Effector memory CD8-positive, alpha-beta T cell (primary cell): ENCODE results near the gene FBXO3.
"Not testable (repeated sequence)": the region's sequence is repeated elsewhere in the genome, so short reads cannot be mapped to it uniquely, and the experiment has no call there.

Experiments
- ATAC-seq: fragments of 150-1000 bp; cut with Tn5 transposase; replicated peaks from 2 replicates; pipeline ENCODE4 v1.10.0; 2021; ENCODE audit warnings: mild to moderate bottlenecking, moderate library complexity
- DNase-seq, 3 experiments: peaks; one replicate each; pipeline ENCODE4 v3.0.0; 2021
- H3K27ac Mint-ChIP-seq, 2 donors: one replicate each; pipeline ENCODE4 v1.8.0; 2022; ENCODE audit warnings: mild to moderate bottlenecking in 2 of 2, mixed read lengths in 2 of 2, moderate library complexity in 2 of 2
- H3K27me3 Mint-ChIP-seq, 2 donors: one replicate each; pipeline ENCODE4 v1.8.0; 2022; ENCODE audit warnings: mixed read lengths in 2 of 2
- H3K36me3 Mint-ChIP-seq: one replicate; pipeline ENCODE4 v1.8.0; 2022; ENCODE audit warnings: mild to moderate bottlenecking, moderate library complexity, mixed read lengths; ENCODE audit not compliant: insufficient read depth
- H3K4me1 Mint-ChIP-seq, 2 donors: one replicate each; pipeline ENCODE4 v1.8.0; 2022; ENCODE audit warnings: low read depth in 2 of 2, mixed read lengths in 2 of 2
- H3K4me3 Mint-ChIP-seq, 2 donors: one replicate each; pipeline ENCODE4 v1.8.0; 2022; ENCODE audit warnings: mild to moderate bottlenecking in 2 of 2, mixed read lengths in 2 of 2, moderate library complexity in 2 of 2
- H3K9me3 Mint-ChIP-seq, 2 donors: one replicate each; pipeline ENCODE4 v1.8.0; 2022; ENCODE audit warnings: mixed read lengths in 2 of 2
- total RNA-seq, 9 experiments: gene quantifications; one replicate each; lab custom pipeline; 2026; lab: John Stamatoyannopoulos, UW

Gene FBXO3, protein sequence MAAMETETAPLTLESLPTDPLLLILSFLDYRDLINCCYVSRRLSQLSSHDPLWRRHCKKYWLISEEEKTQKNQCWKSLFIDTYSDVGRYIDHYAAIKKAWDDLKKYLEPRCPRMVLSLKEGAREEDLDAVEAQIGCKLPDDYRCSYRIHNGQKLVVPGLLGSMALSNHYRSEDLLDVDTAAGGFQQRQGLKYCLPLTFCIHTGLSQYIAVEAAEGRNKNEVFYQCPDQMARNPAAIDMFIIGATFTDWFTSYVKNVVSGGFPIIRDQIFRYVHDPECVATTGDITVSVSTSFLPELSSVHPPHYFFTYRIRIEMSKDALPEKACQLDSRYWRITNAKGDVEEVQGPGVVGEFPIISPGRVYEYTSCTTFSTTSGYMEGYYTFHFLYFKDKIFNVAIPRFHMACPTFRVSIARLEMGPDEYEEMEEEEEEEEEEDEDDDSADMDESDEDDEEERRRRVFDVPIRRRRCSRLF
- total RNA-seq, result 37.1 to 136 (median 76.7) reads per million in 9 experiments

DNA sequence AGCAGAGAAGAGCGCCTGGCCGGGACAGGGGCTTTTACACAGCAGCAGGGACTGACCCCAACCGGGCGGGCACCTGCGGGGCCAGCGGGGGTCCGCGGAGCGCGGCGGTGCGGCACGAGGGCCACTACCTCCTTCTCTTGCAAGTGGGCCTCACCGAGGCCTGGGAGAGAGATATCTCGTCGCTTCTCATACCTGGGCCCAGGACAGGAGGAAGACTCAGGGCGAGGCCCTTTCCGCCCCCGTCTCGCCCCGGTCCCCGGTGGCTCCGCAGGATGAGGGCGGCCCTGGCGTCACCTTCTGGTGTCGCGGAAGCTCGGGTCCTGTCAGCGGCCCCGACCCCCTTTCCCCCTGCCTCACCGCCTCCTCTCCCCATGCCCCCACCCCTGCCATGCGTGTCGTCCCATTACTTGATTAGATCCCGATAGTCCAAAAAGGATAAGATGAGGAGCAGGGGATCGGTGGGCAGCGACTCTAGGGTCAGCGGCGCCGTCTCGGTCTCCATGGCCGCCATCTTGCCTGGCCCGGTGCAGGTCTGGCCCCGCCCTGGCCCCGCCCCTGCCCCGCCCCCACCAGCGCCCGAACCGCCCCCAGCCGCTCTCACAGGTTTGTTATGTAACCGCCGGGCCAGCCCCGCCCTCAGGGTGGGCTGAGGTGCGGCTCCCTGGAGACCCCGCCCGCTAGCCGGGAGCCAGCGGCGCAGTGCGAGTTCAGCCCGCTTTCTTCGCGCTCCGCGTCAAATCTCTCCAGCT lies at the start of gene FBXO3:
Gene FBXO3, minus strand, starts transcription at position 534 of the 749 bp plus-strand sequence. Its CDS starts 23 bp downstream, at position 511.
- H3K9me3 Mint-ChIP-seq, result no peaks in the 10 kb centered on the region
- DNase-seq (peak; percentile 77 to 82 (median 81)), ATAC-seq (peak; percentile 89)
- peaks cover 0 to 13% of the 10 kb centered on the region in 2 donors for H3K27me3 Mint-ChIP-seq
- peaks cover 24 to 47% of the 10 kb centered on the region in 2 donors for H3K4me1 Mint-ChIP-seq
- peak within 1 kb of the TSS; percentile 89 to 98 for H3K4me3 Mint-ChIP-seq
- peak within 1 kb of the TSS; percentile 96 to 98 for H3K27ac Mint-ChIP-seq
- peaks cover 15% of the 10 kb centered on the region for H3K36me3 Mint-ChIP-seq

DNA sequence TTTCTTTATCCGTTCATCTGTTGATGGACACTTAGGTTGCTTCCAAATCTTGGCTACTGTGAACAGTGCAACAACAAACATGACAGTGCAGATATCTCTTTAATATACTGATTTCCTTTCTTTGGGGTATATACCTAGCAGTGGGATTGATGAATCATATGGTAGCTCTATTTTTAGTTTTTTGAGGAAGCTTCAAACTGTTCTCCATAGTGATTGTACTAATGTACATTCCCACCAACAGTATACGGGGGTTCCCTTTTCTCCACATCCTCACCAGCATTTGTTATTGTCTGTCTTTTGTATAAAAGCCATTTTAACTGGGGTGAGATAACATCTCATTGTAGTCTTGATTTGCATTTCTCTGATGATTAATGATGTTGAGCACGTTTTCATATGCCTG lies 48.7 kb upstream of the FBXO3 start:
- DNase-seq, H3K27ac Mint-ChIP-seq, H3K9me3 Mint-ChIP-seq, ATAC-seq, H3K4me3 Mint-ChIP-seq, H3K36me3 Mint-ChIP-seq, H3K4me1 Mint-ChIP-seq: not testable (repeated sequence)
- H3K27me3 Mint-ChIP-seq, result peaks cover under 1 to 30% of the 10 kb centered on the region in 2 donors

DNA sequence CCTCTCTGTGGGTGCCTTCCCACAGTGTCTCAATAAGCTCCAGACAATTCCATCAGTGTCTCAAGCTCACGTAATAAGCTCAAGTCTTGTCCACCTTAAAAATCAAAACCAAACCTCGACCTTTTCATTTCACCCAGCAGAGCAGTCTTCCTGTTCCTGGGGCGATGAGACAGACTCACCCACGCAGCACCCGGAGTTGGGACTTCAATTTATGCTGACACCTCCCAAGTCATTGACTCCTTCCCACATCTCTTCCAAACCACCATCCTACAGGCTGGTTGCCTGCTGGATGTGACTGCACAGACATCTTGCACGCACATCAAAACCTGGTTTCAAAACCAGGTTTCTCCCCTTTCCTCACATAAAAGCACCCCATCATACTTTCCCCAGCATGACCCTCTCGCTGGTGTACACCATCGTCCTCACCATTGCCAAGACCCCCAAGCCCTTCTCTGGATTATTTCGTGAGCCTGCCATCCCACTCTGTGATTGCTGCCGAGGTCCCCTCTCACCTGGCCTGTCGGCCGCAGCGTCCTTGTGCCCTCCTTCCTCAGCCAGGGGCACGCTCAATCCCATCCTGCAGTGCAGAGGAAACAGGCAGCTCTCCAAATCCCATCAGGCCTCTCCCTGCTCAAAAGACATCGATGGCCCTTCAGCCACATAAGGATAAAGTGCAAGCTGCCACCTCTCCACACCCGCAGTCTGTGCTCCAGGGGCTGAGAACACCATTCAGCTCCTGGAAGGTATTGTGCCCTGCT lies 45.1 kb upstream of the FBXO3 start:
- H3K36me3 Mint-ChIP-seq, result no peaks in the 10 kb centered on the region
- ATAC-seq (no peak), DNase-seq (no peak)
- H3K27ac Mint-ChIP-seq, result no peak overlapping the region
- H3K4me3 Mint-ChIP-seq, result no peak overlapping the region
- no peaks in the 10 kb centered on the region for H3K9me3 Mint-ChIP-seq
- peaks cover 13 to 16% of the 10 kb centered on the region in 2 donors for H3K27me3 Mint-ChIP-seq
- no peaks in the 10 kb centered on the region for H3K4me1 Mint-ChIP-seq

DNA sequence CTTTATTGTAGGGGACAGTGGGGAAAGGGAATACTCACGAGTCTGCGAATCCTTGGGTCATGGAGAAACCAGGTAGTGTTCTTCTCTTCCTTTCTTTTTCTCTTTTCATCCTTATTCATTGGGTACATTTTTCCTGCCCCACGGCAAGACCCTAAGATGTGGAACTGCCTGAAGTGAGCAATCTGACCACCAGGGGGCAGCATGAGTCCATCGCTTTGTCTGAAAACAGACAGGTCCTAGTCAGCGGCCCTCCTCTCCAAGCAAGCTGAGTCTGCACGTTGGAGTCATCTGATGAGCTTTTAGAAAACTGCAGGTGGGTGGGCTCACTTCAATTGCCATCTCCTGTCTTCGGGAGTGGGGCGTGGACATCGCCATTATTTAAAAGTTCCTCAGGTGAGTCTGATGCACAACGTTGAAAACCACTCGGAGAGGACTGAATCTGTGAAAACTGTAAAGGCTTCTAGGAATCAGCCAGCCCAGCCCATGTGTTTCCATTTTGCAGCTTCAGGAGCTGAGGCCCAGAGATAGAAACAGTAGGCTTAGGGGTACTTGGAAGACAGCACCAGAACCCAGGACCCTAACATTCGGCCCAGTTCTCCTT lies 34.0 kb upstream of the FBXO3 start:
- peak; percentile 82 to 86 (median 85) for DNase-seq
- Mint-ChIP-seq H3K4me3 (no peak overlapping the region), H3K4me1 (peaks cover 0 to 4% of the 10 kb centered on the region in 2 donors), H3K27ac (no peak overlapping the region), H3K9me3 (no peaks in the 10 kb centered on the region), H3K27me3 (peaks cover 27 to 50% of the 10 kb centered on the region in 2 donors), H3K36me3 (peaks cover 3% of the 10 kb centered on the region)
- ATAC-seq, result peak; percentile 94

DNA sequence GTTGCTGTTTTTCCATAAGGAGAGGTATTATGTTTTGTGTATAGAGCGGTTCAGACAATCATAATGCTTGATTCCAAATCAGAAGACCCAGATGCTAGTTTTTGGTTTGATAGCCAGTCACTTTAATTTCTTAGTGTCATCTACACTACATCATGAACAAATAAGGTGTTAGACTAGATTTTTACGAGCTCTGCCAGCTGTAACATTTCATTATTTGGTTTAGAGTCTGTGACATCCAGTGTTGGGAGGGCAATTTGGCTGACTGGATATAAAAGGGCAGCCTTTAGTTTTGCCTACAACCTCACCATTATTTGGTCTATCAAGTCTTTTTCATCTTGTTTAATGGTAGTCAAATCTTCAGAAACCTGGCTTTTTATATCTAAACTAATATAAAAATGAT lies 30.2 kb upstream of the FBXO3 start:
- peaks cover 44 to 70% of the 10 kb centered on the region in 2 donors for H3K27me3 Mint-ChIP-seq

DNA sequence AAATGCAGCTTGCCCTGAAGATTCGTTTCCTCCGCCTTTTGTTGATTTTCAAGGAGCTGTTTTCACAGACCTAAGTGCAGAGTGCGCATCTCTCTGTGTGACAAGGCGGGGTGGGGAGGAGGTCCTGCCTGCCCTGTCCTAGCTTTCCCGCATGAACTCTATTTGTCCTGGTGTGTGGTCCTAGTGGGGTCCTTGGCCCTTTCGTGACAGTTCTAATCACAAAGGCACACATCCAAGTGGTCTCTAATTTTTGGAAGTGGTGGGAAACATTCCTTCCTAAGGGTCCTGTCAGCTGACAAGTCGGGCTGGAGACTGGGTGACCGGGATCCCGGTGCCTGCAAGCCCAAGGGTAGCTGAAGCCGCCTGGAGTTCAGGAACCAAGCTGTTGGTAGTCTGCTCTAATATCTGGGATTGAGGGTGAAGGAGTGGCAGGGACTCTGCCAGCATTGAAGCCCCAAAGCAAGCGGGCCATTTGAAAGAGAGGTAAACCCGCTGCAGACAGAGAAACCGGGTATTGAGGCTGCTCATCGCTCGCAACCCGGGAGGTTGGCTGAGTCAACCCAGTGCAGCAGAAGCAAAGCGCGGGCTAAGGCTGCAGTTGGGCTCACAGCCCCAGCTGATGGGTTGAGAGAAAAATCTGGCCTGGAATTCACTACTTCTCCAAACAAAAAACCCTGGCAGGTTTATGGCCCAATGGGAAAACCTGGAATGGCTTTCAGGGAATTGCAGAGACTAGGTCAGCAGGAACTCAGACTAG lies 28.1 kb upstream of the FBXO3 start:
- ATAC-seq, result peak; percentile 46
- Mint-ChIP-seq H3K27me3 (peaks cover 52 to 77% of the 10 kb centered on the region in 2 donors), H3K4me3 (no peak overlapping the region), H3K36me3 (no peaks in the 10 kb centered on the region), H3K27ac (no peak overlapping the region), H3K9me3 (no peaks in the 10 kb centered on the region), H3K4me1 (no peaks in the 10 kb centered on the region)
- no peak for DNase-seq

More for the DNA sequence above, 30.2 kb upstream of the FBXO3 start:
- no peak for ATAC-seq
- Mint-ChIP-seq H3K4me1 (peaks cover 0 to 4% of the 10 kb centered on the region in 2 donors), H3K4me3 (no peak overlapping the region), H3K9me3 (no peaks in the 10 kb centered on the region), H3K27ac (no peak overlapping the region), H3K36me3 (peaks cover 3% of the 10 kb centered on the region)
- no peak for DNase-seq

DNA sequence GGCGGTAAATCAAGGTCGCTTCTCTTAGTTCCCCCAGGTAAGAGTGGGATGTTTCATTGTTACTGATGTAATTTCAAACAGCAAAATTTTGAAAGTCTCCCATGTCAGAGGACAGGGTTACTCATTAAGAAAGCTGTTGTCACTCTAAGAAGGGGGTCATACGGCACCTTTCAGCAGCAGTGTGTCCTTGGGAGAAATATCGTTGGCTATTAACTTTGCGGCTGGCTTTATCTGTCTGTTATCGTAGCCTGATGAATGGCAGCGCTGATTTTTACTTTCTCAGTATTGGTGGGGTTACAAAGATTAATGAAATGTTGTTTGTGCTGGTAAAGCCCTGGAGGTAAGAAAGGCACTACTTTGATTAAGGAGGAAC lies 27.5 kb upstream of the FBXO3 start:
- DNase-seq (no peak), ATAC-seq (no peak)
- Mint-ChIP-seq H3K4me3 (no peak overlapping the region), H3K9me3 (no peaks in the 10 kb centered on the region), H3K27me3 (peaks cover 58 to 82% of the 10 kb centered on the region in 2 donors), H3K4me1 (no peaks in the 10 kb centered on the region), H3K36me3 (no peaks in the 10 kb centered on the region), H3K27ac (no peak overlapping the region)

DNA sequence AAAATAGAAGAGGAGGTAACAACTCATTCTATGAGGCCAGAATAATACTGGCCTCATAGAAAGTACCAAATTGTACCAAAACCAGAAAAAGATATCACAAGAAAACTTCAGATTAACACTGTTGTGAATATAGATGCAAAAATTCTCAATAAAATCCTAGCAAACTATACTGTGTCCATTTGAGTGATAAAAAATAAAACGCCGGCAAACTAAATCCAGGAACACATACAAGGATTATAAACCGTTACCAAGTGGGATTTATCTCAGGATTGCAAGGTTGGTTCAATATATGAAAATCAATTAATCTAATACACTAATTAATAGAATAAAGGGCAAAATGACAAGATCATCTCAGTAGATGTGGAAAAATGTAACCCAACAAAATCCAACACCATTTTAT lies 23.6 kb upstream of the FBXO3 start:
- no peak for ATAC-seq
- no peak overlapping the region for H3K4me3 Mint-ChIP-seq
- no peaks in the 10 kb centered on the region for H3K4me1 Mint-ChIP-seq

DNA sequence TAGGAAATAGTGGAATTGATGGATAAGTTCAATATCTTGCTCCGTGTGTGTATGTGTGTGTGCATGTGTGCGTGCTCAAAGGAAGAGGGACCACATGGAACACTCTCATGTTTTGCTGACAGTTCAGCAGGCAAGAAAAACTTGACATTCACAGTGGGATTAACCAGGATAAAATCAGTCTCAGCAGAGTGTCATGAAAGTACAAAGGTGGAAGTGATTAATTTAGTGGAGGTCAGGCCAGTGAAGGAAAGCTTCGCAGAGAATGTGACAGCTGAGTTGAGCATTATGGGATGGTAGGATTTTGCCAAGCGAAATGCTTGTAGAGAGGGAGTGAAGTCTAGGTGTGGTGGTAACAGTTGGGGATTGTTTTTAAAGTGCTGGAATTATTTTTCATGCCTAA lies 15.7 kb upstream of the FBXO3 start:
- ATAC-seq (no peak), DNase-seq (no peak)
- H3K4me1 Mint-ChIP-seq, result no peaks in the 10 kb centered on the region
- no peaks in the 10 kb centered on the region for H3K9me3 Mint-ChIP-seq
- no peak overlapping the region for H3K4me3 Mint-ChIP-seq
- H3K27ac Mint-ChIP-seq, result no peak overlapping the region
- no peaks in the 10 kb centered on the region for H3K36me3 Mint-ChIP-seq
- peaks cover 55 to 56% of the 10 kb centered on the region in 2 donors for H3K27me3 Mint-ChIP-seq

More for the DNA sequence above, 23.6 kb upstream of the FBXO3 start:
- Mint-ChIP-seq H3K27me3 (peaks cover 76 to 84% of the 10 kb centered on the region in 2 donors), H3K27ac (no peak overlapping the region), H3K9me3 (no peaks in the 10 kb centered on the region), H3K36me3 (no peaks in the 10 kb centered on the region)
- DNase-seq, result no peak

DNA sequence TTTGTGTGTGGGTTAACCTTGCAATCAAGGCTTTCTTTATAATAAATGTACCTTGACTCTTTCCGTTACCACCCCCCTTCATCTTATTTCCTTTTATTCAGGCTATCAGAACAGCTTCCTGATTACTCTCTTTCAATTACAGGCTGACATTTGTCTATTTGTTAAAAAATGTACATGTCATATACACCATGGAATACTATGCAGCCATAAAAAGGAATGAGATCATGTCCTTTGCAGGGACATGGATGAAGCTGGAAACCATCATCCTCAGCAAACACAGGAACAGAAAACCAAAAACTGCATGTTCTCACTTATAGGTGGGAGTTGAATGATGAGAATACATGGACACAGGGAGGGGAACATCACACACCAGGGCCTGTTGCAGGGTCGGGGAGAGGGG lies 13.8 kb upstream of the FBXO3 start:
- H3K27me3 Mint-ChIP-seq, result peaks cover 61 to 65% of the 10 kb centered on the region in 2 donors

DNA sequence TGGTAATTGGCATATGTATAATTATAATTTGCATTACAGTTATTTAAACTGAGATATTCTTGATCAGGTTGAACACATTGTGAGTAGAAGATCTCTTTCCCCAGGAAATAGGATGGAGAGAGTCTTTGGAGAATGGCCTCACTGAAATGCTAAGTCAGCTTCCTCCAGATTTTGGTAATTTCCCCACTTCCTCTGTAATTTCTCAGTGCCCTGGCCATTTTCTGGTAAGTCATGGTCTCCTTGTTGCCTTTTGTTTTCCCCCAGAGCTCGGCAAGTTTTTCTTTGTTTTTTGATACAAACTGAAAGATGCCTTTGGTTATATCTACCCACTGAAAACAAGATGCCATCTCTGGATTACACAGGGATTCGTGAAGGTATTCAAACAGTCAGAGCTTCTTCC lies 12.8 kb upstream of the FBXO3 start:
- H3K27ac Mint-ChIP-seq, result no peak overlapping the region
- no peak overlapping the region for H3K4me3 Mint-ChIP-seq
- H3K9me3 Mint-ChIP-seq, result no peaks in the 10 kb centered on the region
- peaks cover 61 to 65% of the 10 kb centered on the region in 2 donors for H3K27me3 Mint-ChIP-seq
- ATAC-seq (no peak), DNase-seq (no peak)
- no peaks in the 10 kb centered on the region for H3K36me3 Mint-ChIP-seq
- H3K4me1 Mint-ChIP-seq, result no peaks in the 10 kb centered on the region

More for the DNA sequence above, 13.8 kb upstream of the FBXO3 start:
- H3K36me3 Mint-ChIP-seq, H3K4me3 Mint-ChIP-seq, H3K4me1 Mint-ChIP-seq, H3K9me3 Mint-ChIP-seq, H3K27ac Mint-ChIP-seq, DNase-seq, ATAC-seq: not testable (repeated sequence)

DNA sequence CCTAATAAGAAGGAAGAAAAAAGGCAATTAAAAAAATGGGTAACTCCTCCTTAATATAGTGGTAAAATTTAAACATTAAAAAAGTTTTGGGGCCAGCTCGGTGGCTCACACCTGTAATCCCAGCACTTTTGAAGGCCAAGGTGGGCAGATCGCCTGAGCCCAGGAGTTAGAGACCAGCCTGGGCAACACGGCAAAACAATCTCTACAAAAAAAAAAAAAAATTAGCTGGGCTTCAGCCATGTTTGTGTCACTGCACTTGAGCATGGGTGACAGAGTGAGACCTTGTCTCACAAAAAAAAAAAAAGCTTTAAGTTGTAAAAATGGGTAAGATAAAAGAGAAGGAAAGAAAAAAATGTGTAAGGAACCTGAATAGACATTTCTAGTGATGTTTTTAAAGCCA lies 11.3 kb upstream of the FBXO3 start:
- DNase-seq (no peak), ATAC-seq (no peak)
- Mint-ChIP-seq H3K9me3 (no peaks in the 10 kb centered on the region), H3K4me1 (no peaks in the 10 kb centered on the region), H3K27me3 (peaks cover 49 to 68% of the 10 kb centered on the region in 2 donors), H3K36me3 (no peaks in the 10 kb centered on the region), H3K27ac (no peak overlapping the region), H3K4me3 (no peak overlapping the region)
